NCI-H1417 (cell line): ENCODE measurements around the gene ANK2.
A peak's percentile ranks its signal among the peaks of the same experiment; 100 is the strongest.

Experiments
- DNase-seq, 3 experiments: peaks; one replicate each; lab custom pipeline; 2025; lab: John Stamatoyannopoulos, UW

The ANK2 gene

GRCh38 chr4:113049421-113050370 lies at the start of gene ANK2:
Gene ANK2, plus strand, starts transcription at chr4:113049653. Its CDS starts 76 bp downstream, at chr4:113049729.
- peak; percentile 70 to 90 (median 76) for DNase-seq

- no peak for DNase-seq
These were observed 45.6 kb upstream of the ANK2 start for GRCh38 chr4:113003841-113004240.

GRCh38 chr4:113004655-113005054 lies 44.8 kb upstream of the ANK2 start:
- DNase-seq = no peak

DNA sequence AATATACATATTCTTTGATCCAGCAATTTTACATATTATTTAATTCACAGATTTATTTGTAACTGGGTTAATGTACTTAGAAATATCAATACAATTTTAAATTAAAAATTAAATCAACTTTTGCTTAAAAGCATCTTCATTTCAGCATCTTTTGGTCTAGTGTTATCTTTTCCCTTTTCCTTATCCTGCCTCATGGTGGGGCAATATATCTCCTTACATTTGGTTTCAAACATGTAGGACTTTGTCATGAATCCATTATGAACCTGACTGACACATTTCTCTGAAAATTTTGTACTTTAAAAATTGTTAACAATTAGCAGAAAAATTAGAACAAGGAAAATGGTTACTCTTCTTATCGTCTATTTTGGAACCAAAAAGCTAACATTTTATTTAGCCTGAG lies 42.8 kb upstream of the ANK2 start:
- no peak for DNase-seq

DNA sequence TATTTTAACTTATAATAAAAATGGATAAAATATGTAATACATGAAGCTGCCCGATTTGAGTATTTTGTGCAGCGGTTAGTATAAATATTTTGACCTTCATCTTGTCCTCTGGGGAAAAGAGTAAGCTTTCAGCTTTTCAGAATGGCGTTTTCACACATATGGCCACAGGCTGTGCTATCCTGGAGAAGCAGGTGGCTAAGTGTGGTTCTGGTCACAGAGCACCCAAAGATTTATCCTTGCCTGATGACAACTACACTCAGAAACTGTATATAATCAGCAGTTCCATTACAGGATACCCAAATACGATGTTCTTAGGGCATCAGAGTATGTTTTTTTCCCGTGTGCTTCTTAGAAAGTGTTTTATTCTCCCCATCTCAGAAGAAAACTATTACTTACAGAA lies 42.3 kb upstream of the ANK2 start:
- DNase-seq = peak in 2 of 3 experiments; percentile 14 to 19

GRCh38 chr4:113008135-113008534 lies 41.3 kb upstream of the ANK2 start:
- DNase-seq = no peak

GRCh38 chr4:113008716-113009115 lies 40.7 kb upstream of the ANK2 start:
- DNase-seq = no peak

DNA sequence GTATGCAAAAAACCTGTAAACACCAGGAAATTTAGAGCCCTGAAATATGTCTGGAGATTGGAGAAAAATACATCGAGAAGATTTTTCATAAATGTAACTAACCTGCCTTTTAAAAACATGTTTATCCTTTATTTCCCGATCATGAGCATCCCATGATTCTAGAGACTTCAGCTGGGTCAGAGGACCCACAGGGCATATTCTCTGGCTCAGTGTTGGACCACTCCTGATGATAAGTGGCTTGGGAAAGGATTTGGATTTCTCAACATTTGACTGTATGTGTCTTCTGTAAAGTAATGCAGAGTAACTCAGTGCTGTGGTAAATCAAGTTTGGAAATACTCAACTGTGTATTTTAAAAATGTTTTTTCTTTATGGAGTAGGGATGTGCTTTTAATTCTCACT lies 40.0 kb upstream of the ANK2 start:
- DNase-seq = no peak

DNA sequence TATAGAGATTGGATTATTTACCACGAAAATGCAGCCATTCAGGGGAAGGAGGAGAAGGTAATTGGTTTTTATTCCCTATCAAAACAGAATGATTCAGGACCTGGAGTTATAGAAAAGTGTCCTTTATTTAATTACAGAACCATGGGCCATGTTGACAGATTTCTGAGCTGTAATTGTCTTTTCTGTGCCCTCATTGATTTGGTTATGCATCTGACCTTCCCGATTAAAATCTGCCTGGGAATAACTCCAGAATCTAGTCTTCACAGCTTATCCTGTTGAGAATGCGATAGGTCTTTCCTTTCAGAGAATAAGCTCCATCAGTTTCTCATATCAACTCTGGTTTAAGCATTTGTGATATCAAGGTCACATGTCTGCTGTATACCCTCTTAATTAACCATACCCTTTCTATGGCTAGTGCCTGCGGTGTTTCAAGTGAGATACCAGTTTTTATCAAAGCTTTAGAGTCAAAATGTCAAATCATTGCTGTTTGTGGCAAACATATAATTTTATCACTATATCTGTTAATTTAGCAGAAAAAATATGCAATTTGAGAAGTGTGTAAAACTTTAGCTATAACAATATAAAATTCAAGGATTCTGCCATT lies 37.2 kb upstream of the ANK2 start:
- DNase-seq = no peak

GRCh38 chr4:113012786-113013185 lies 36.7 kb upstream of the ANK2 start:
- peak in 2 of 3 experiments; percentile 25 to 60 for DNase-seq

GRCh38 chr4:113013751-113014150 lies 35.7 kb upstream of the ANK2 start:
- DNase-seq = no peak

DNA sequence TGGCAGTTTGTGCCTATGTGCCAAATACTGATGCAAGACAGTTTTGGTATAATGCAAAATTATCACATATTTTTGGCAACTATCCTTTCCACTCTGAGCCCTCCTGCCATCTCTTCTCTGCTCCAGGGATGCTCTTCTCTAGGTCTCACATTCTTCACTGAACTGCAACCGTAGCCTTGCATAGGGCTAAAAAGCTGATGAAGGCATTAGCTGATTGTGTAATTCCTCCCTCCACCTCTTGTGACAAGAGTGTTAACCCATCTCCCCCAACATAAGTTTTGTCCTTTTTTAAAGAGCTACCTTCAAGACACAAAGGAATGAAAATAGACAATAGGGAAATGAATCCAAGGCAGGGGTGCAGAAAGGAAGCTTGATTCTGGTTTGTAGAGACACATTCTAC lies 33.1 kb upstream of the ANK2 start:
- no peak for DNase-seq

DNA sequence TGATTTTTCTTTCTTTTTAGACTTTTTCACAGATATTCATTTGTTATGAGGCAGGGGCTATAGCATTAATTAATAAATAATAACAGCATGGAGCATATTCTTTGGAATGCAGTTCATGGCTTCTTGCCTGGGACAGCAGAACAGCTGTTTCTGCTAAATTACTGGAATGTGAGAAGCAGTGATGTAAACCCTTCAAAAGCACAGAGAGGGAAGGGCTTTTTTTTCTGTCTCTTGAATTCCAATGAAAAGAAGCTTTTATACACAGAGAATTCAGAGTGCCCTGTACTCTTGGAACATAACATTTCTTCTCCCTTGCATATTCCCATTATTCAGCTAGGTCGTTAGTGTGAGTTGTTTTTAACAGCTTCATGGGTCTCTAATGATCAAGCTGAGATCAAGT lies 28.5 kb upstream of the ANK2 start:
- no peak for DNase-seq

GRCh38 chr4:113024388-113024787 lies 25.1 kb upstream of the ANK2 start:
- peak in 1 of 3 experiments; percentile 1 for DNase-seq

- no peak for DNase-seq
These were observed 24.0 kb upstream of the ANK2 start for GRCh38 chr4:113025416-113025815.

DNA sequence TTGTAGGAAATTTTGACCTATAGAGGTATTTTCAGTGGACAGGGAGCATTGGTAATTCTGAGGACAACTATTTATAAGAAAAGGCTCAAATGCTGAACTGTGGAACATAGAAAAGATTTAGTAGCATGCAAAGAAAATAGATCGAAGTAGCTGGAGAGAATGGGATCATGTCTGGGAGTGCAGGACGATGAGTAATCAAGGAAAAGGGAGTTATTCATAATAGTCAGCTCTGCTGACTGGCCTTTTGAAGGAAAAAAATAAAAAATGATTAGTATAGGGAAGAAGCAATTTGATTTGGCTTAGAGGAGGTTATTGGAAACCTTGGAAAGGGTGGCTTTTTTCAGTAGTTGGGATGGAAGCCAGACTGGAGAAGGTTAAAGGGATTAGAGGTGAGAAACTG lies 22.9 kb upstream of the ANK2 start:
- no peak for DNase-seq

GRCh38 chr4:113028074-113028473 lies 21.4 kb upstream of the ANK2 start:
- DNase-seq = no peak

- DNase-seq = no peak
These were observed 18.2 kb upstream of the ANK2 start for GRCh38 chr4:113031212-113031611.

GRCh38 chr4:113040793-113041192 lies 8.7 kb upstream of the ANK2 start:
- no peak for DNase-seq

- DNase-seq = no peak
These were observed 7.0 kb upstream of the ANK2 start for GRCh38 chr4:113042502-113042901.

- DNase-seq = no peak
These were observed 5.9 kb upstream of the ANK2 start for GRCh38 chr4:113043591-113043990.

DNA sequence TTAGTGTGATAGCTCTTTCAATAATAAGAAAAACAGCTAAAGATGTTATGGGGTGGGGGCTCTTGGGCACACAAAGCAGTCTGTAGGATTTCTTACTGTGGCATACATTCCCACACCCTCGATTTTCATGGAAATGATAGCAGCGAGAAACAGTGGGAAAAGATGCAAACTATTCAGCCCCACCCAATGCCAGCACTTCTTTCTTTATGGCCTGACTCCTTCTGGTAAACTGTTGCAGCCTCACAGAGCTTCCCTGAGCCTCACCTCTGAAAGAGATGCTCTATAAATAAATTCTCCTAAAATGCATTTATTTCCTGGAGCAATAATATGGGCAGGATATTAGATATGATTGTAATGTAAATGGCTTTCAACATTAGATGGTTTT lies 910 bp downstream of the ANK2 start:
- DNase-seq = peak in 1 of 3 experiments; percentile 25

GRCh38 chr4:113050837-113051236 lies 1.4 kb downstream of the ANK2 start:
- DNase-seq = no peak
